ENCODE measurements around the gene COG5.

- TF ChIP-seq SMC3 (IDR thresholded peaks at IDR 0.05; ENCODE audit: low read depth, low read length): no peak
- TF ChIP-seq RFX5 (IDR thresholded peaks at IDR 0.05; ENCODE audit: low read depth, low read length): no peak
- no peak for TF ChIP-seq CTCF (conservative IDR thresholded peaks at IDR 0.05; ENCODE audit: low read depth, low read length)
- no peak for TF ChIP-seq POLR2A (IDR thresholded peaks at IDR 0.05; ENCODE audit: low read depth, low read length)
Measured at GRCh38 chr7:107321611-107322010, 242.1 kb downstream of the COG5 start.

All from IMR-90 (cell line).